Measurements from ENCODE around the gene NEUROD6.

Gene NEUROD6

GRCh38 chr7:31333291-31333690, 7.2 kb downstream of the NEUROD6 start:
- DNase-seq (ENCODE audit: low spot score), result no peak

GRCh38 chr7:31327071-31327470, 13.5 kb downstream of the NEUROD6 start:
- DNase-seq (ENCODE audit: low spot score), result no peak

- DNase-seq (ENCODE audit: low spot score), result no peak
Measured at GRCh38 chr7:31326416-31326815, 14.1 kb downstream of the NEUROD6 start.

GRCh38 chr7:31323101-31323500, 17.4 kb downstream of the NEUROD6 start:
- DNase-seq (ENCODE audit: low spot score), result no peak

GRCh38 chr7:31320675-31321074, 19.9 kb downstream of the NEUROD6 start:
- DNase-seq (ENCODE audit: low spot score), result no peak

GRCh38 chr7:31318313-31318712, 22.2 kb downstream of the NEUROD6 start:
- DNase-seq (ENCODE audit: low spot score), result no peak

GRCh38 chr7:31316876-31317275, 23.6 kb downstream of the NEUROD6 start:
- DNase-seq (ENCODE audit: low spot score), result no peak

- DNase-seq (ENCODE audit: low spot score), result no peak
Measured at GRCh38 chr7:31315758-31316157, 24.8 kb downstream of the NEUROD6 start.

- DNase-seq (ENCODE audit: low spot score), result no peak
Measured at GRCh38 chr7:31314781-31315180, 25.7 kb downstream of the NEUROD6 start.

GRCh38 chr7:31312889-31313288, 27.6 kb downstream of the NEUROD6 start:
- no peak for DNase-seq (ENCODE audit: low spot score)

GRCh38 chr7:31311552-31311951, 29.0 kb downstream of the NEUROD6 start:
- DNase-seq (ENCODE audit: low spot score), result no peak

GRCh38 chr7:31310321-31310935, 30.1 kb downstream of the NEUROD6 start:
- DNase-seq (ENCODE audit: low spot score), result no peak

GRCh38 chr7:31309407-31309806, 31.1 kb downstream of the NEUROD6 start:
- no peak for DNase-seq (ENCODE audit: low spot score)

- DNase-seq (ENCODE audit: low spot score), result no peak
Measured at GRCh38 chr7:31308652-31309051, 31.9 kb downstream of the NEUROD6 start.

GRCh38 chr7:31307972-31308371, 32.6 kb downstream of the NEUROD6 start:
- no peak for DNase-seq (ENCODE audit: low spot score)

GRCh38 chr7:31305260-31305659, 35.3 kb downstream of the NEUROD6 start:
- DNase-seq (ENCODE audit: low spot score), result no peak

- DNase-seq (ENCODE audit: low spot score), result no peak
Measured at GRCh38 chr7:31304446-31304845, 36.1 kb downstream of the NEUROD6 start.

GRCh38 chr7:31302356-31302755, 38.2 kb downstream of the NEUROD6 start:
- DNase-seq (ENCODE audit: low spot score), result no peak

- DNase-seq (ENCODE audit: low spot score), result no peak
Measured at GRCh38 chr7:31299336-31299735, 41.2 kb downstream of the NEUROD6 start.

- no peak for DNase-seq (ENCODE audit: low spot score)
Measured at GRCh38 chr7:31290601-31291000, 49.9 kb downstream of the NEUROD6 start.

All from germinal center (tissue), 1 donor.